Neural cell (in vitro differentiated cells): ENCODE measurements around the gene DCX.

Experiments
- CTCF ChIP-seq: fragments of 450-650 bp; IDR thresholded peaks from 2 replicates; pipeline ENCODE4 v1.5.1; 2014; ENCODE audit warnings: antibody characterized with exemption, mild to moderate bottlenecking, moderate library complexity; ENCODE audit not compliant: poor library complexity, severe bottlenecking
- EP300 ChIP-seq: fragments of 450-650 bp; conservative IDR thresholded peaks from 2 replicates; pipeline ENCODE4 v1.6.1; 2014; ENCODE audit warnings: antibody characterized with exemption, mild to moderate bottlenecking, moderate library complexity; ENCODE audit not compliant: poor library complexity, severe bottlenecking
- EZH2 ChIP-seq: fragments of 200-600, 300-800 bp; shearing (Covaris generic), sonication (generic); IDR thresholded peaks from 2 replicates; pipeline ENCODE4 v1.6.1; 2014; ENCODE audit warnings: antibody characterized with exemption, low read length, borderline replicate concordance, mild to moderate bottlenecking; ENCODE audit not compliant: insufficient read depth, poor library complexity, severe bottlenecking
- REST ChIP-seq: IDR thresholded peaks from 2 replicates; pipeline ENCODE4 v1.6.1; 2012; ENCODE audit warnings: borderline replicate concordance

- TF ChIP-seq CTCF, result no peak
- no peak for TF ChIP-seq REST
- TF ChIP-seq EZH2, result no peak
- no peak for TF ChIP-seq EP300
These were observed 71.9 kb downstream of the DCX start for GRCh38 chrX:111340054-111340453.
